PFSK-1 (cell line): ENCODE measurements around the gene LSM4.

ENCODE experiments used
- REST ChIP-seq, 2 experiments: IDR thresholded peaks; 2 replicates each; pipeline versions ENCODE4 v1.6.1 to v1.8.0; 2011 to 2012; ENCODE audit warnings: low read depth in 2 of 2, low read length in 2 of 2, control low read depth in 1 of 2, inconsistent platforms in 1 of 2, mild to moderate bottlenecking in 1 of 2, moderate library complexity in 1 of 2; ENCODE audit not compliant: insufficient read depth in 1 of 2
- SIN3A ChIP-seq: IDR thresholded peaks from 2 replicates; pipeline ENCODE4 v1.6.1; 2012; ENCODE audit warnings: mild to moderate bottlenecking, low read length, moderate library complexity, borderline replicate concordance; ENCODE audit not compliant: insufficient read depth

- no peak for TF ChIP-seq REST (IDR thresholded peaks at IDR 0.05; ENCODE audit: insufficient read depth in 1 of 2, low read depth in 2 of 2, low read length in 2 of 2)
- TF ChIP-seq SIN3A = no peak
Measured at GRCh38 chr19:18290302-18291018, 32.4 kb downstream of the LSM4 start.
